Endothelial cell (in vitro differentiated cells): ENCODE results near the gene ZNF354B. TPM values are rescaled to one million over a fixed set of nuclear protein-coding genes. Genes with fewer than 3 reads are reported as not detected.
"Not testable (repeated sequence)": the region's sequence is repeated elsewhere in the genome, so short reads cannot be mapped to it uniquely, and the experiment has no call there.

Source experiments
- DNase-seq: peaks from one replicate; pipeline ENCODE4 v3.0.0; 2021; ENCODE audit warnings: low spot score
- H3K27ac Mint-ChIP-seq: one replicate; pipeline ENCODE4 v1.8.0; 2021; ENCODE audit warnings: mixed read lengths, inconsistent platforms; ENCODE audit not compliant: unreplicated experiment
- H3K27me3 Mint-ChIP-seq: one replicate; pipeline ENCODE4 v1.8.0; 2021; ENCODE audit warnings: mild to moderate bottlenecking, moderate library complexity, mixed read lengths, inconsistent platforms; ENCODE audit not compliant: unreplicated experiment
- H3K36me3 Mint-ChIP-seq: one replicate; pipeline ENCODE4 v1.8.0; 2021; ENCODE audit warnings: mild to moderate bottlenecking, low read depth, mixed read lengths, inconsistent platforms; ENCODE audit not compliant: unreplicated experiment
- H3K4me1 Mint-ChIP-seq: one replicate; pipeline ENCODE4 v1.8.0; 2021; ENCODE audit warnings: mild to moderate bottlenecking, mixed read lengths, inconsistent platforms; ENCODE audit not compliant: unreplicated experiment
- H3K4me3 Mint-ChIP-seq: one replicate; pipeline ENCODE4 v1.8.0; 2021; ENCODE audit warnings: mild to moderate bottlenecking, mixed read lengths, inconsistent platforms; ENCODE audit not compliant: unreplicated experiment
- H3K9me3 Mint-ChIP-seq: one replicate; pipeline ENCODE4 v1.8.0; 2021; ENCODE audit warnings: mixed read lengths, inconsistent platforms; ENCODE audit not compliant: unreplicated experiment
- total RNA-seq: library from RNA; stranded (reverse); fragmentation: NEBNext Ultra II Directional; extraction: Animal tissue kit (Norgen Biotek cat#: 25700); gene quantifications from one replicate; pipeline ENCODE4 v1.2.1, GENCODE V29; 2021; ENCODE audit not compliant: unreplicated experiment
- TF ChIP-seq, protein P1 (sequence below): fragments of 200-600 bp; sonication (generic); IDR thresholded peaks from one replicate; pipeline ENCODE4 v1.5.0; 2021; ENCODE audit warnings: antibody characterized with exemption; ENCODE audit not compliant: unreplicated experiment

The ZNF354B gene
- total RNA-seq, 1 donor from 2014 or later, result 23.6 TPM

GRCh38 chr5:178826216-178826615 lies 33.5 kb upstream of the ZNF354B start:
- no peak for DNase-seq
- Mint-ChIP-seq H3K27ac (no peak overlapping the region), H3K9me3 (peaks cover 23% of the 10 kb centered on the region), H3K36me3 (peaks cover 18% of the 10 kb centered on the region), H3K4me1 (no peaks in the 10 kb centered on the region), H3K27me3 (peaks cover 7% of the 10 kb centered on the region), H3K4me3 (no peak overlapping the region)
- TF ChIP-seq, protein P1, sequence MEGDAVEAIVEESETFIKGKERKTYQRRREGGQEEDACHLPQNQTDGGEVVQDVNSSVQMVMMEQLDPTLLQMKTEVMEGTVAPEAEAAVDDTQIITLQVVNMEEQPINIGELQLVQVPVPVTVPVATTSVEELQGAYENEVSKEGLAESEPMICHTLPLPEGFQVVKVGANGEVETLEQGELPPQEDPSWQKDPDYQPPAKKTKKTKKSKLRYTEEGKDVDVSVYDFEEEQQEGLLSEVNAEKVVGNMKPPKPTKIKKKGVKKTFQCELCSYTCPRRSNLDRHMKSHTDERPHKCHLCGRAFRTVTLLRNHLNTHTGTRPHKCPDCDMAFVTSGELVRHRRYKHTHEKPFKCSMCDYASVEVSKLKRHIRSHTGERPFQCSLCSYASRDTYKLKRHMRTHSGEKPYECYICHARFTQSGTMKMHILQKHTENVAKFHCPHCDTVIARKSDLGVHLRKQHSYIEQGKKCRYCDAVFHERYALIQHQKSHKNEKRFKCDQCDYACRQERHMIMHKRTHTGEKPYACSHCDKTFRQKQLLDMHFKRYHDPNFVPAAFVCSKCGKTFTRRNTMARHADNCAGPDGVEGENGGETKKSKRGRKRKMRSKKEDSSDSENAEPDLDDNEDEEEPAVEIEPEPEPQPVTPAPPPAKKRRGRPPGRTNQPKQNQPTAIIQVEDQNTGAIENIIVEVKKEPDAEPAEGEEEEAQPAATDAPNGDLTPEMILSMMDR, result no peak

GRCh38 chr5:178827636-178828035 lies 32.1 kb upstream of the ZNF354B start:
- H3K4me1 Mint-ChIP-seq, result no peaks in the 10 kb centered on the region

GRCh38 chr5:178831049-178831448 lies 28.7 kb upstream of the ZNF354B start:
- no peak overlapping the region for H3K4me3 Mint-ChIP-seq
- peaks cover 20% of the 10 kb centered on the region for H3K9me3 Mint-ChIP-seq
- H3K27ac Mint-ChIP-seq, result no peak overlapping the region
- H3K4me1 Mint-ChIP-seq, result no peaks in the 10 kb centered on the region
- H3K36me3 Mint-ChIP-seq, result peaks cover 21% of the 10 kb centered on the region
- no peak for DNase-seq
- peaks cover 7% of the 10 kb centered on the region for H3K27me3 Mint-ChIP-seq
- TF ChIP-seq, protein P1, result no peak

More at GRCh38 chr5:178827636-178828035, 32.1 kb upstream of the ZNF354B start:
- DNase-seq, result no peak
- Mint-ChIP-seq H3K27ac (no peak overlapping the region), H3K4me3 (no peak overlapping the region), H3K36me3 (peaks cover 22% of the 10 kb centered on the region), H3K9me3 (peaks cover 20% of the 10 kb centered on the region), H3K27me3 (peaks cover 7% of the 10 kb centered on the region)
- TF ChIP-seq, protein P1, result no peak

DNA sequence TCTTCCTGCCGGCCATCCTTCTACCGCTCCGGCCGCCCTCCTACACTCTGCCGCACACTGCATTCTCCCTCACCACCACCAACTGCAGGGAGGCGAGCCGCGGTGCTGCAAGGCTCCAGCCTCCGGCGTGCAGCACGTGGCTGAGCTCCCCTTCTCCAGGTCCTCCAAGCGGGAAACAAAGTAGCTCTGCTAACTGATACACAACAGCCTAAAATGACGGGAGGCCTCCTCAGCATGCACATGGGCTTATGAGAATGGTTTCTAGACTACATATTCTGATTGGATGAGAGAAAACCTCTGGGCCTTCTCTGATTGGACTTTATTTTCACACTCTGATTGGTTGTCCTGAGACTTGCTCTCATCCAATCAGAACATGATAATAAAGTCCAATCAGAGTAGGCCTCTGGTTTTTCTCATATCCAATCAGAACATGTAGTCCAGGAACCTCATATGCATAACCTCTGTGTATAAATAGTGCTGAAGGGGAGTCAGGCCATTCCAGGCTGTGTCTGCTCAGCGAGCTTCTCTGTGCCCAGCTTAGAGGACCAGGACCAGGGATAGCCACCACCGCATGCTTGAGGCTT lies 27.0 kb upstream of the ZNF354B start:
- TF ChIP-seq, protein P1, result no peak
- peak overlapping the region; percentile 56 for H3K4me3 Mint-ChIP-seq
- H3K27ac Mint-ChIP-seq, result no peak overlapping the region
- H3K4me1 Mint-ChIP-seq, result no peaks in the 10 kb centered on the region
- peaks cover 21% of the 10 kb centered on the region for H3K36me3 Mint-ChIP-seq
- H3K9me3 Mint-ChIP-seq, result peaks cover 19% of the 10 kb centered on the region
- DNase-seq, result no peak
- H3K27me3 Mint-ChIP-seq, result peaks cover 10% of the 10 kb centered on the region

DNA sequence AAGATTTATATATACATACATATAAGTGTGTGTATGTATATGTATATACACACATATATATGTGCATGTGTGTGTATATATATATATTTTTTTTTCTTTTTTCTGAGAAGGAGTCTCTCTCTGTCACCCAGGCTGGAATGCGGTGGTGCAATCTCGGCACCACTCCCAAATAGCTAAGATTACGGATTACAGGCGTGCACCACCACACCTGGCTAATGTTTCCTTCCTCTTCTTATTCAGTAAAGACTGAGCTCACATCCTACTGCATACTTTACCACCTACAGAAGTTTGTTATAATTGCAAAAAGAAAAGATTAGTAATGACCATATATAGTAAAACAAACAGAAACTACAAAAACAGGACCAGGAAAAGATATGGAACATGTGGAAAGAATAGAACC lies 23.1 kb upstream of the ZNF354B start:
- Mint-ChIP-seq H3K27ac (no peak overlapping the region), H3K4me1 (no peaks in the 10 kb centered on the region), H3K9me3 (no peaks in the 10 kb centered on the region), H3K4me3 (no peak overlapping the region), H3K27me3 (peaks cover 3% of the 10 kb centered on the region), H3K36me3 (peaks cover 6% of the 10 kb centered on the region)
- TF ChIP-seq, protein P1, result no peak
- no peak for DNase-seq

- H3K27me3 Mint-ChIP-seq, DNase-seq, H3K9me3 Mint-ChIP-seq, H3K36me3 Mint-ChIP-seq, H3K27ac Mint-ChIP-seq, H3K4me1 Mint-ChIP-seq, H3K4me3 Mint-ChIP-seq: not testable (repeated sequence)
Observed at GRCh38 chr5:178838695-178839318, 20.9 kb upstream of the ZNF354B start.
